A673 (cell line): ENCODE measurements around the gene CAPN9. TPM values are rescaled to one million over a fixed set of nuclear protein-coding genes. Genes with fewer than 3 reads are reported as not detected.

Source experiments
- BruUV-seq: library from RNA; stranded (reverse); fragments of 400-500 nt; replicated peaks from 2 replicates; lab custom pipeline; 2021; lab: Mats Ljungman, UMichigan
- CTCF ChIA-PET: fragments of 300-600 bp; sonication (Branson Sonifier 250); formaldehyde crosslinking; loops from one replicate; lab custom pipeline; 2022; ENCODE audit warnings: antibody characterized with exemption; lab: Charles Lee
- POLR2A ChIA-PET: fragments of 300-600 bp; sonication (Branson Sonifier 250); formaldehyde crosslinking; loops from one replicate; lab custom pipeline; 2022; ENCODE audit warnings: antibody characterized with exemption; ENCODE audit not compliant: low non-redundant PET; lab: Charles Lee
- DNase-seq: peaks from one replicate; pipeline ENCODE4 v3.0.0-alpha.2; 2015; ENCODE audit warnings: low spot score
- H3K27ac ChIP-seq: fragments of 200-600 bp; sonication (generic); 2 replicates; pipeline ENCODE4 v1.5.1; 2016; ENCODE audit warnings: mixed run types, low read depth, mild to moderate bottlenecking, mixed read lengths, antibody characterized with exemption, low read length; ENCODE audit not compliant: poor library complexity, severe bottlenecking
- H3K27me3 ChIP-seq: fragments of 200-600 bp; sonication (generic); replicated peaks from 2 replicates; pipeline ENCODE4 v1.6.1; 2017; ENCODE audit warnings: mixed run types, low read depth, mild to moderate bottlenecking, mixed read lengths, antibody characterized with exemption, low read length; ENCODE audit not compliant: insufficient read depth, poor library complexity
- H3K36me3 ChIP-seq: fragments of 200-600 bp; sonication (generic); 2 replicates; pipeline ENCODE4 v1.6.1; 2016; ENCODE audit warnings: mixed run types, mild to moderate bottlenecking, mixed read lengths, antibody characterized with exemption, low read length; ENCODE audit not compliant: insufficient read depth, poor library complexity, severe bottlenecking
- H3K4me1 ChIP-seq: fragments of 200-600 bp; sonication (generic); 2 replicates; pipeline ENCODE4 v1.6.1; 2017; ENCODE audit warnings: mixed run types, mild to moderate bottlenecking, mixed read lengths, antibody characterized with exemption, low read length; ENCODE audit not compliant: insufficient read depth, poor library complexity, severe bottlenecking
- H3K4me3 ChIP-seq: fragments of 200-600 bp; sonication (generic); 2 replicates; pipeline ENCODE4 v1.5.1; 2016; ENCODE audit warnings: low read depth, mixed run types, mild to moderate bottlenecking, mixed read lengths, low read length; ENCODE audit not compliant: poor library complexity, severe bottlenecking
- H3K9me3 ChIP-seq: fragments of 200-600 bp; sonication (generic); 2 replicates; pipeline ENCODE4 v1.6.1; 2016; ENCODE audit warnings: mixed run types, low read depth, mild to moderate bottlenecking, mixed read lengths, antibody characterized with exemption, low read length; ENCODE audit not compliant: poor library complexity, severe bottlenecking
- EZH2 ChIP-seq: fragments of 200-600 bp; sonication (generic); IDR thresholded peaks from 2 replicates; pipeline ENCODE4 v1.6.1; 2017; ENCODE audit warnings: borderline replicate concordance, low read depth, mild to moderate bottlenecking, mixed read lengths, antibody characterized with exemption, low read length; ENCODE audit not compliant: poor library complexity, severe bottlenecking
- intact Hi-C: fragments of 100-400 bp; cut with micrococcal nuclease; formaldehyde crosslinking; loops from one replicate; pipeline ENCODE4 v1.10.0; 2022; ENCODE audit not compliant: unreplicated experiment
- total RNA-seq: library from RNA; stranded (reverse); gene quantifications from 2 replicates; pipeline ENCODE4 v1.2.3, GENCODE V29; 2021
- TF ChIP-seq, protein P1 (sequence below): fragments of 300-800, 200-600 bp; sonication (generic); conservative IDR thresholded peaks from 2 replicates; pipeline ENCODE4 v1.5.1; 2017; ENCODE audit warnings: low read depth, mild to moderate bottlenecking, antibody characterized with exemption, low read length, moderate library complexity, mixed read lengths

The CAPN9 gene
- total RNA-seq, 1 experiment from 2014 or later = not detected

GRCh38 chr1:230713138-230713537 is 34.0 kb upstream of the CAPN9 start:
- no peak overlapping the region for H3K27ac ChIP-seq
- H3K36me3 ChIP-seq = no peaks in the 10 kb centered on the region
- POLR2A ChIA-PET = no interaction called here
- no peak overlapping the region for H3K4me3 ChIP-seq
- H3K4me1 ChIP-seq = no peaks in the 10 kb centered on the region
- no peaks in the 10 kb centered on the region for H3K9me3 ChIP-seq
- DNase-seq = no peak
- BruUV-seq = no TSS peak
- no peak for TF ChIP-seq EZH2
- TF ChIP-seq, protein P1, sequence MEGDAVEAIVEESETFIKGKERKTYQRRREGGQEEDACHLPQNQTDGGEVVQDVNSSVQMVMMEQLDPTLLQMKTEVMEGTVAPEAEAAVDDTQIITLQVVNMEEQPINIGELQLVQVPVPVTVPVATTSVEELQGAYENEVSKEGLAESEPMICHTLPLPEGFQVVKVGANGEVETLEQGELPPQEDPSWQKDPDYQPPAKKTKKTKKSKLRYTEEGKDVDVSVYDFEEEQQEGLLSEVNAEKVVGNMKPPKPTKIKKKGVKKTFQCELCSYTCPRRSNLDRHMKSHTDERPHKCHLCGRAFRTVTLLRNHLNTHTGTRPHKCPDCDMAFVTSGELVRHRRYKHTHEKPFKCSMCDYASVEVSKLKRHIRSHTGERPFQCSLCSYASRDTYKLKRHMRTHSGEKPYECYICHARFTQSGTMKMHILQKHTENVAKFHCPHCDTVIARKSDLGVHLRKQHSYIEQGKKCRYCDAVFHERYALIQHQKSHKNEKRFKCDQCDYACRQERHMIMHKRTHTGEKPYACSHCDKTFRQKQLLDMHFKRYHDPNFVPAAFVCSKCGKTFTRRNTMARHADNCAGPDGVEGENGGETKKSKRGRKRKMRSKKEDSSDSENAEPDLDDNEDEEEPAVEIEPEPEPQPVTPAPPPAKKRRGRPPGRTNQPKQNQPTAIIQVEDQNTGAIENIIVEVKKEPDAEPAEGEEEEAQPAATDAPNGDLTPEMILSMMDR = no peak
- CTCF ChIA-PET = no interaction called here
- intact Hi-C loops = no loop called here
- H3K27me3 ChIP-seq = no peaks in the 10 kb centered on the region

DNA sequence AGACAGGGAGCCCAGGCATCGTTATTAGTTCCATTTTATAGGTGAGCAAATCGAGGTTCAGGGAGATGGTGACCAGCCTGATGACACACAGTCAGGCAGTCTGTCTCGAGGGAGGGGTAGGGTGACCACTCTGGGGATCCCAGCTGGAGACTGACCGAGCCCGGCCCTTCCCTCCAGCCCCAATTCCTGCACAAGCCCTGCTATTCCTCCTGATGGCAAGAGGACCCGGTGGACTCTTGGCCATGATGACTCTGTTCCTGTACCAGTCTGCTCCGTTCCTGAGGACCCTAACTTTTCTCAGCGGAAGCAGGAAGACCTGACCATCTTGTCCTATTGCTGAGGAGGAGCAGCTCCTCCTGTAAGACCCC is 33.7 kb upstream of the CAPN9 start:
- no peaks in the 10 kb centered on the region for H3K27me3 ChIP-seq
- no peaks in the 10 kb centered on the region for H3K36me3 ChIP-seq
- intact Hi-C loops = no loop called here
- H3K9me3 ChIP-seq = no peaks in the 10 kb centered on the region
- no peaks in the 10 kb centered on the region for H3K4me1 ChIP-seq
- no peak for TF ChIP-seq EZH2
- TF ChIP-seq, protein P1 = no peak
- H3K27ac ChIP-seq = no peak overlapping the region
- ChIA-PET POLR2A (no interaction called here), CTCF (no interaction called here)
- BruUV-seq = no TSS peak
- no peak overlapping the region for H3K4me3 ChIP-seq
- no peak for DNase-seq

DNA sequence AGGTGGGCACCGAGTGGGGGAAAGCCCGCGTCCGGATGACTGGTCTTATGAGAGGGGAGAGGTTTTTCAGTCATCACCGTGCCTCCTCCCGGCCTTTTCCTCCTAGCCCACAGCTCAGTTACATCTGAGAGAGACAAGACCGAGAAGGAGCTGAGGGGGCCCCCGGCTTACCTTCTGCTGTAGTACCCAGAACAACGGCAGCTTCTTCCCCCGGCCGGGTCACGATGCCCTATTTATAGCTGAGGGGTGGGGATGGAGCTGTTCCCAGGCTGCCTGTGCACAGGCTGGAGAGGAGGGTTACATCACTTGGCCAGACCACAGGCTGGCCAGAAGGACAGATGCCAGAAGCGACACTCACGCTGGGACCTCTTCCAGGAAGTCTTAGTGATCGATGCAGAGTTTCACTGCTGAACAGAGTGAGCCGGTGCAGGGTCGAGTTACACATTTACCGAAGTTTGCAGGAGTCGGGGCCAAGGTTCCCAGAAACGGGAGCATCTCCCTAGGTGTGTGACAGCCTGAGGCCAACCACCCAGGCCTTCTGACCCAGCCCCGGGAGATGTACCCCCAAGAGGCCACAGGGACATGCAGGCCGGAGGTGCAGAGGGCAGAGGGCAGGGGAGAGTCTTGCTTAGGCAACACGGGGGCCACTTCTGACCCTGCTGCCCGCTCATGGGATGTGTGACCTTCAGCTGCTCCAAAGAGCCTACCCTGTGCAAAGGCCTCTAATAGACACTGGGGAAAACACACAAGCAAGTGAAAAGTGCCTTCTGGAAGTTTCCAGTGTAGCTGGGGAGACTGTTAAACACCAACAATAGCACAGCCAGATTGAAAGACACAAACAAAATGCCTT is 33.0 kb upstream of the CAPN9 start, which contains the start of gene AGT:
Gene AGT, minus strand, starts transcription at position 208 of the 850 bp plus-strand sequence. CDS start 3,299 bp downstream, outside the sequence.
- POLR2A ChIA-PET = no interaction called here
- H3K27me3 ChIP-seq = no peaks in the 10 kb centered on the region
- intact Hi-C loops = no loop called here
- no TSS peak for BruUV-seq
- DNase-seq = no peak
- TF ChIP-seq, protein P1 = no peak
- no peak for TF ChIP-seq EZH2
- no peaks in the 10 kb centered on the region for H3K4me1 ChIP-seq
- no peak within 1 kb of the TSS for H3K4me3 ChIP-seq
- H3K36me3 ChIP-seq = no peaks in the 10 kb centered on the region
- CTCF ChIA-PET = no interaction called here
- H3K9me3 ChIP-seq = no peaks in the 10 kb centered on the region
- no peak within 1 kb of the TSS for H3K27ac ChIP-seq
